ENCODE data around the gene DOC2B. TPM values are rescaled to one million over a fixed set of nuclear protein-coding genes. Genes with fewer than 3 reads are reported as not detected.
"Not testable (repeated sequence)": the region's sequence is repeated elsewhere in the genome, so short reads cannot be mapped to it uniquely, and the experiment has no call there.

Gene DOC2B
- total and polyA plus RNA-seq, 2 experiments from 2014 or later: 0.42 to 3.8 TPM

GRCh38 chr17:134332-134785, 47.1 kb downstream of the DOC2B start:
- H2AFZ ChIP-seq; H3K27me3 ChIP-seq (ENCODE audit: insufficient read depth); H3K27me3 Mint-ChIP-seq (ENCODE audit: insufficient read depth, low read depth, poor library complexity); H3K4me2 ChIP-seq; H3K79me2 ChIP-seq (replicated peaks; ENCODE audit: insufficient read depth); H3F3A ChIP-seq (replicated peaks; ENCODE audit: low read depth); H3K4me3 ChIP-seq; H3K4me1 Mint-ChIP-seq; H4K20me1 ChIP-seq (replicated peaks; ENCODE audit: insufficient read depth); H3K36me3 ChIP-seq (ENCODE audit: insufficient read depth); DNase-seq (ENCODE audit: low spot score); H3K9me2 ChIP-seq (ENCODE audit: insufficient read depth); H3K36me3 Mint-ChIP-seq (ENCODE audit: low read depth); H3K4me1 ChIP-seq (ENCODE audit: insufficient read depth); H3K4me3 Mint-ChIP-seq; H3K27ac ChIP-seq (ENCODE audit: low read depth); H3K27ac Mint-ChIP-seq: not testable (repeated sequence)
- TF ChIP-seq CTCF (conservative IDR thresholded peaks at IDR 0.05; ENCODE audit: low read depth in 2 of 2): 0 out of 4 replicates have a peak, but pooled peaks of 1 of the 2 experiments have one; percentile 8
- H3K9me3 Mint-ChIP-seq: peaks cover 18% of the 10 kb centered on the region
- ATAC-seq: peak; percentile 82

- not testable (repeated sequence) for H3K27me3 Mint-ChIP-seq (ENCODE audit: insufficient read depth, low read depth, poor library complexity); H3K4me1 ChIP-seq (ENCODE audit: insufficient read depth); H3K4me3 ChIP-seq; ATAC-seq; H2AFZ ChIP-seq; H3K27me3 ChIP-seq (ENCODE audit: insufficient read depth); H3K4me1 Mint-ChIP-seq; H3K4me3 Mint-ChIP-seq; H3K9me2 ChIP-seq (ENCODE audit: insufficient read depth); H3F3A ChIP-seq (replicated peaks; ENCODE audit: low read depth); H3K79me2 ChIP-seq (replicated peaks; ENCODE audit: insufficient read depth); H3K36me3 ChIP-seq (ENCODE audit: insufficient read depth); H3K36me3 Mint-ChIP-seq (ENCODE audit: low read depth); H4K20me1 ChIP-seq (replicated peaks; ENCODE audit: insufficient read depth); H3K27ac Mint-ChIP-seq; H3K4me2 ChIP-seq; H3K27ac ChIP-seq (ENCODE audit: low read depth)
- DNase-seq (ENCODE audit: low spot score): peak; percentile 1
- peaks cover 14% of the 10 kb centered on the region for H3K9me3 Mint-ChIP-seq
Measured at GRCh38 chr17:133932-134331, 47.5 kb downstream of the DOC2B start.

GRCh38 chr17:118339-118917, 63.0 kb downstream of the DOC2B start:
- peak; percentile 43 for DNase-seq (ENCODE audit: low spot score)
- H3K4me3 ChIP-seq; ATAC-seq; H2AFZ ChIP-seq; H3K4me2 ChIP-seq; H3K27me3 ChIP-seq (ENCODE audit: insufficient read depth); H3K4me1 ChIP-seq (ENCODE audit: insufficient read depth); H3K36me3 ChIP-seq (ENCODE audit: insufficient read depth); H3K9me2 ChIP-seq (ENCODE audit: insufficient read depth); H3K79me2 ChIP-seq (replicated peaks; ENCODE audit: insufficient read depth); H3K9me3 Mint-ChIP-seq; H4K20me1 ChIP-seq (replicated peaks; ENCODE audit: insufficient read depth); H3K4me3 Mint-ChIP-seq; H3K27me3 Mint-ChIP-seq (ENCODE audit: insufficient read depth, low read depth, poor library complexity); H3K27ac Mint-ChIP-seq; H3K36me3 Mint-ChIP-seq (ENCODE audit: low read depth); H3K4me1 Mint-ChIP-seq; H3K27ac ChIP-seq (ENCODE audit: low read depth); H3F3A ChIP-seq (replicated peaks; ENCODE audit: low read depth): not testable (repeated sequence)
- TF ChIP-seq CTCF (conservative IDR thresholded peaks at IDR 0.05; ENCODE audit: low read depth in 2 of 2): peak; percentile 34 to 68

GRCh38 chr17:113111-113510, 68.3 kb downstream of the DOC2B start:
- H3K4me1 ChIP-seq (ENCODE audit: insufficient read depth); H3K4me2 ChIP-seq; H3K36me3 Mint-ChIP-seq (ENCODE audit: low read depth); H2AFZ ChIP-seq; H3K4me1 Mint-ChIP-seq; H3K27me3 Mint-ChIP-seq (ENCODE audit: insufficient read depth, low read depth, poor library complexity); H3K9me3 Mint-ChIP-seq; H3K9me2 ChIP-seq (ENCODE audit: insufficient read depth); H3K27ac Mint-ChIP-seq; H3K4me3 Mint-ChIP-seq; ATAC-seq; H4K20me1 ChIP-seq (replicated peaks; ENCODE audit: insufficient read depth); H3K27me3 ChIP-seq (ENCODE audit: insufficient read depth); H3K4me3 ChIP-seq; H3K36me3 ChIP-seq (ENCODE audit: insufficient read depth); H3K27ac ChIP-seq (ENCODE audit: low read depth); H3F3A ChIP-seq (replicated peaks; ENCODE audit: low read depth); H3K79me2 ChIP-seq (replicated peaks; ENCODE audit: insufficient read depth): not testable (repeated sequence)
- peak; percentile 21 for DNase-seq (ENCODE audit: low spot score)

Data from GM23338 (cell line).